SK-N-SH treated with all-trans-retinoic acid at 6 μM for 48 hours (cell line): ENCODE results near the gene LEFTY1.

Source experiments
- ATAC-seq: fragments of 200-7000 bp; cut with Tn5 transposase; 3 replicates; pipeline ENCODE4 v1.9.1; 2020; ENCODE audit warnings: mild to moderate bottlenecking, moderate library complexity
- ARNTL ChIP-seq: fragments of 450-650 bp; formaldehyde crosslinking; IDR thresholded peaks from 2 replicates; pipeline ENCODE4 v1.5.0; 2020; ENCODE audit warnings: low read depth, mild to moderate bottlenecking, moderate library complexity, borderline replicate concordance
- BACH2 ChIP-seq: fragments of 250-450 bp; sonication (Bioruptor Pico); IDR thresholded peaks from 2 replicates; pipeline ENCODE4 v1.9.0; 2021; ENCODE audit warnings: mild to moderate bottlenecking, borderline replicate concordance
- ESRRG ChIP-seq: fragments of 250-450 bp; sonication (Bioruptor Pico); IDR thresholded peaks from 2 replicates; pipeline ENCODE4 v1.6.1; 2021; ENCODE audit warnings: mild to moderate bottlenecking
- GLIS3 ChIP-seq: fragments of 250-450 bp; sonication (Bioruptor Pico); IDR thresholded peaks from 2 replicates; pipeline ENCODE4 v1.5.0; 2020; ENCODE audit warnings: mild to moderate bottlenecking, moderate library complexity
- OSR1 ChIP-seq: fragments of 250-450 bp; sonication (Bioruptor Pico); IDR thresholded peaks from 2 replicates; pipeline ENCODE4 v1.8.0; 2022; ENCODE audit warnings: moderate library complexity, mild to moderate bottlenecking, inconsistent platforms
- PPARA ChIP-seq: fragments of 250-450 bp; sonication (Bioruptor Pico); IDR thresholded peaks from 2 replicates; pipeline ENCODE4 v1.5.0; 2020; ENCODE audit warnings: mild to moderate bottlenecking, borderline replicate concordance
- RARB ChIP-seq: fragments of 250-450 bp; sonication (Bioruptor Pico); IDR thresholded peaks from 2 replicates; pipeline ENCODE4 v1.8.0; 2021; ENCODE audit warnings: mild to moderate bottlenecking, moderate library complexity
- SNAI2 ChIP-seq: fragments of 250-450 bp; sonication (Bioruptor Pico); IDR thresholded peaks from 2 replicates; pipeline ENCODE4 v1.5.0; 2020; ENCODE audit warnings: mild to moderate bottlenecking, moderate library complexity
- TCF4 ChIP-seq: fragments of 250-450 bp; sonication (Bioruptor Pico); IDR thresholded peaks from 2 replicates; pipeline ENCODE4 v1.8.0; 2021; ENCODE audit warnings: mild to moderate bottlenecking, moderate library complexity, borderline replicate concordance
- TSHZ2 ChIP-seq: fragments of 250-450 bp; sonication (Bioruptor Pico); IDR thresholded peaks from 2 replicates; pipeline ENCODE4 v1.5.0; 2020; ENCODE audit warnings: mild to moderate bottlenecking, moderate library complexity
- ZC3H10 ChIP-seq: fragments of 250-450 bp; sonication (Bioruptor Pico); IDR thresholded peaks from 2 replicates; pipeline ENCODE4 v1.5.1; 2021; ENCODE audit warnings: mild to moderate bottlenecking, moderate library complexity
- ZFP3 ChIP-seq: fragments of 250-450 bp; sonication (Bioruptor Pico); IDR thresholded peaks from 2 replicates; pipeline ENCODE4 v1.5.0; 2020; ENCODE audit warnings: mild to moderate bottlenecking, moderate library complexity
- ZFP30 ChIP-seq: fragments of 450-650 bp; formaldehyde crosslinking; IDR thresholded peaks from 2 replicates; pipeline ENCODE4 v1.5.0; 2022; ENCODE audit warnings: mild to moderate bottlenecking, moderate library complexity
- ZNF565 ChIP-seq: fragments of 450-650 bp; formaldehyde crosslinking; conservative IDR thresholded peaks from 2 replicates; pipeline ENCODE4 v1.5.0; 2020; ENCODE audit warnings: low read depth, mild to moderate bottlenecking, moderate library complexity
- ZNF8 ChIP-seq: fragments of 450-650 bp; formaldehyde crosslinking; IDR thresholded peaks from 2 replicates; pipeline ENCODE4 v1.5.0; 2020; ENCODE audit warnings: mild to moderate bottlenecking, moderate library complexity
- TF ChIP-seq, protein P1 (sequence below): fragments of 250-450 bp; sonication (Bioruptor Pico); IDR thresholded peaks from 2 replicates; pipeline ENCODE4 v1.5.1; 2021; ENCODE audit warnings: mild to moderate bottlenecking, moderate library complexity
- TF ChIP-seq, protein P2 (sequence below): fragments of 250-450 bp; sonication (Bioruptor Pico); IDR thresholded peaks from 2 replicates; pipeline ENCODE4 v1.8.0; 2020; ENCODE audit warnings: mild to moderate bottlenecking, moderate library complexity, borderline replicate concordance
- TF ChIP-seq, protein P3 (sequence below): fragments of 250-450 bp; sonication (Bioruptor Pico); IDR thresholded peaks from 2 replicates; pipeline ENCODE4 v1.5.1; 2020; ENCODE audit warnings: low read depth, mild to moderate bottlenecking, moderate library complexity

Gene LEFTY1

DNA sequence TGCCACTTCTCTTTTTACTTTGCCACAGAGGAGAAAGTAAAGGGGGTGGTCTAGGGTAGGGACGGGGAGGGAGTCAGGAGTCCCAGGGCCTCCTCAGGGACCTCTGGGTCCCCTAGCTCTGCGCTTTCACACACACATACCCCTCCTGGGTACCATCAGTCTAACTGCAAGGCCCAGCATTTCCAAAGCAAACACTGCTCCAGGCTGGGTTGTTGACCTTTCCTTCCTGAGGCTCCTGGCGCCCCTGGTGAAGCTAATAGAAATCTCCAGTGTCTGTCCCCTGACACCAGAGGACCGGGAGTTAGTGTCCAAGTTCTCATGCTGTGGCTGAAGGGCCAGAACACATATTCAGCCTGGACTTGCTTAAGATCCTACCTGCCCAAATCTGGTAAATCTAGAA is 10.7 kb downstream of the LEFTY1 start:
- TF ChIP-seq RARB (CRISPR knock-in tag), result no peak
- no peak for TF ChIP-seq TSHZ2 (CRISPR knock-in tag)
- TF ChIP-seq ARNTL (CRISPR knock-in tag), result no peak
- TF ChIP-seq PPARA (CRISPR knock-in tag), result no peak
- no peak for TF ChIP-seq ESRRG (CRISPR knock-in tag)
- TF ChIP-seq ZC3H10, result no peak
- TF ChIP-seq, protein P1, sequence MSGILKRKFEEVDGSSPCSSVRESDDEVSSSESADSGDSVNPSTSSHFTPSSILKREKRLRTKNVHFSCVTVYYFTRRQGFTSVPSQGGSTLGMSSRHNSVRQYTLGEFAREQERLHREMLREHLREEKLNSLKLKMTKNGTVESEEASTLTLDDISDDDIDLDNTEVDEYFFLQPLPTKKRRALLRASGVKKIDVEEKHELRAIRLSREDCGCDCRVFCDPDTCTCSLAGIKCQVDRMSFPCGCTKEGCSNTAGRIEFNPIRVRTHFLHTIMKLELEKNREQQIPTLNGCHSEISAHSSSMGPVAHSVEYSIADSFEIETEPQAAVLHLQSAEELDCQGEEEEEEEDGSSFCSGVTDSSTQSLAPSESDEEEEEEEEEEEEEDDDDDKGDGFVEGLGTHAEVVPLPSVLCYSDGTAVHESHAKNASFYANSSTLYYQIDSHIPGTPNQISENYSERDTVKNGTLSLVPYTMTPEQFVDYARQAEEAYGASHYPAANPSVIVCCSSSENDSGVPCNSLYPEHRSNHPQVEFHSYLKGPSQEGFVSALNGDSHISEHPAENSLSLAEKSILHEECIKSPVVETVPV (CRISPR knock-in tag), result no peak
- TF ChIP-seq OSR1, result no peak
- no peak for TF ChIP-seq ZFP3 (CRISPR knock-in tag)
- no peak for TF ChIP-seq BACH2 (CRISPR knock-in tag)
- TF ChIP-seq, protein P2, sequence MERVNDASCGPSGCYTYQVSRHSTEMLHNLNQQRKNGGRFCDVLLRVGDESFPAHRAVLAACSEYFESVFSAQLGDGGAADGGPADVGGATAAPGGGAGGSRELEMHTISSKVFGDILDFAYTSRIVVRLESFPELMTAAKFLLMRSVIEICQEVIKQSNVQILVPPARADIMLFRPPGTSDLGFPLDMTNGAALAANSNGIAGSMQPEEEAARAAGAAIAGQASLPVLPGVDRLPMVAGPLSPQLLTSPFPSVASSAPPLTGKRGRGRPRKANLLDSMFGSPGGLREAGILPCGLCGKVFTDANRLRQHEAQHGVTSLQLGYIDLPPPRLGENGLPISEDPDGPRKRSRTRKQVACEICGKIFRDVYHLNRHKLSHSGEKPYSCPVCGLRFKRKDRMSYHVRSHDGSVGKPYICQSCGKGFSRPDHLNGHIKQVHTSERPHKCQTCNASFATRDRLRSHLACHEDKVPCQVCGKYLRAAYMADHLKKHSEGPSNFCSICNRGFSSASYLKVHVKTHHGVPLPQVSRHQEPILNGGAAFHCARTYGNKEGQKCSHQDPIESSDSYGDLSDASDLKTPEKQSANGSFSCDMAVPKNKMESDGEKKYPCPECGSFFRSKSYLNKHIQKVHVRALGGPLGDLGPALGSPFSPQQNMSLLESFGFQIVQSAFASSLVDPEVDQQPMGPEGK (CRISPR knock-in tag), result no peak
- no peak for TF ChIP-seq ZFP30 (CRISPR knock-in tag)
- no peak for TF ChIP-seq ZNF8 (CRISPR knock-in tag)
- TF ChIP-seq, protein P3, sequence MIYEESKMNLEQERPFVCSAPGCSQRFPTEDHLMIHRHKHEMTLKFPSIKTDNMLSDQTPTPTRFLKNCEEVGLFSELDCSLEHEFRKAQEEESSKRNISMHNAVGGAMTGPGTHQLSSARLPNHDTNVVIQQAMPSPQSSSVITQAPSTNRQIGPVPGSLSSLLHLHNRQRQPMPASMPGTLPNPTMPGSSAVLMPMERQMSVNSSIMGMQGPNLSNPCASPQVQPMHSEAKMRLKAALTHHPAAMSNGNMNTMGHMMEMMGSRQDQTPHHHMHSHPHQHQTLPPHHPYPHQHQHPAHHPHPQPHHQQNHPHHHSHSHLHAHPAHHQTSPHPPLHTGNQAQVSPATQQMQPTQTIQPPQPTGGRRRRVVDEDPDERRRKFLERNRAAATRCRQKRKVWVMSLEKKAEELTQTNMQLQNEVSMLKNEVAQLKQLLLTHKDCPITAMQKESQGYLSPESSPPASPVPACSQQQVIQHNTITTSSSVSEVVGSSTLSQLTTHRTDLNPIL, result no peak
- ATAC-seq, result no peak

GRCh38 chr1:225877580-225877979 is 11.4 kb downstream of the LEFTY1 start:
- TF ChIP-seq, protein P1 (CRISPR knock-in tag), result no peak
- TF ChIP-seq ESRRG (CRISPR knock-in tag) (no peak), ZNF565 (no peak)
- peak; percentile 60 for ATAC-seq

GRCh38 chr1:225876900-225877510 is 11.9 kb downstream of the LEFTY1 start:
- TF ChIP-seq, protein P3, result no peak
- TF ChIP-seq GLIS3 (CRISPR knock-in tag), result no peak
- TF ChIP-seq, protein P2 (CRISPR knock-in tag), result no peak
- no peak for TF ChIP-seq OSR1
- TF ChIP-seq ZFP3 (CRISPR knock-in tag), result no peak
- no peak for TF ChIP-seq SNAI2 (CRISPR knock-in tag)
- TF ChIP-seq TCF4, result no peak
- no peak for TF ChIP-seq ZNF565
- TF ChIP-seq, protein P1 (CRISPR knock-in tag), result no peak
- no peak for TF ChIP-seq RARB (CRISPR knock-in tag)
- no peak for TF ChIP-seq ARNTL (CRISPR knock-in tag)
- no peak for ATAC-seq
